ENCODE results near the gene CREB3L4.

Gene CREB3L4

DNA sequence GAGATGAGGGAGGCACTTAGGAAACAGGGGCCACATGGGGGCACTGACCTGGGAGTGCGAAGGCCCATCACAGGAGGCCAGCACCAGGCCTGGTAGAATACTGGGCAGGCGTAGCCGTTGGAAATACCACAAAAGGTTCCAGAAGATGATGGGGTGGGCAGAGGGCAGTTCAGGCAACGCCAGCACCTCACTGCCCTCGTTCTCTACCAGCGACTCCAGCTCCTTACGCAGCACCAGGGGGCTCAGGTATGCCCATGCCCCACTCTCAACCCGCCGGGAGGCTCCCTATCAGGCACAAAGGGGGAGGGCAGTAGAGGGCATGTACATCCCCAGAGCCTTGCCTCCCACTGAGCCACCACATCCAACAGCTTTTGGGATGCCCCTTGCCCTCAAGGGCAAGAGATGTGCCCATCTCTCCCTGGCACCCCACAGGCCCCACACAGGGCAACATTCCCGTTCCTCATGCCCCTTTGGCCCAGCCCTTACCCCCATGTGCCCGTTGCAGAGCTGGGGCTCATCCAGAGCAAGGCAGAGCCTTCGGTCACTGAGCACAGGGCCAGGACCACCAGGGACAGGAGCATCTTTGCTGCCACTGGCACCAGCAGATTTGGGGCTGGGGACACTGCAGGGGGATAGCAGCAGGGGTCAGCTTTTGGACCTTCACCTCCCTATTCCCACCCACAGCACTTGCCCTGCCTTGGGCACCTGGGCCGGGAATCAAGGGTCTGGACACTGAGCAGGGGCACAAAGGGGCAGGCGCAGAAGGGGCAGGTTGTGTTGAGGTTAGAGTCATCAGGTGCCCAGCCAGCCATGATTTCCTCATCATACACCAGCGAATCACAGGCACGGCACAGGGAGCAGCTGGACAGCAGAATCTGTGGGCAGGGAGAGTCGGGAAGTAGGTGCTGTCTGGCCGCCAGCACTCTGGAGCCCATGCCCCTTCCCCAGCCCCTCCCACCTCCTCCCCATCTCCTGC, 35.3 kb upstream of the CREB3L4 start:
- Histone ChIP-seq H3K9me3 (ENCODE audit: control insufficient read depth, insufficient read depth, low read length) (no peaks in the 10 kb centered on the region), H3K4me1 (ENCODE audit: insufficient read depth, low read length) (no peaks in the 10 kb centered on the region), H3K9ac (ENCODE audit: low read depth, low read length) (no peak overlapping the region), H3K36me3 (ENCODE audit: insufficient read depth, low read length) (no peaks in the 10 kb centered on the region; the same call in none of the 2 replicates)

DNA sequence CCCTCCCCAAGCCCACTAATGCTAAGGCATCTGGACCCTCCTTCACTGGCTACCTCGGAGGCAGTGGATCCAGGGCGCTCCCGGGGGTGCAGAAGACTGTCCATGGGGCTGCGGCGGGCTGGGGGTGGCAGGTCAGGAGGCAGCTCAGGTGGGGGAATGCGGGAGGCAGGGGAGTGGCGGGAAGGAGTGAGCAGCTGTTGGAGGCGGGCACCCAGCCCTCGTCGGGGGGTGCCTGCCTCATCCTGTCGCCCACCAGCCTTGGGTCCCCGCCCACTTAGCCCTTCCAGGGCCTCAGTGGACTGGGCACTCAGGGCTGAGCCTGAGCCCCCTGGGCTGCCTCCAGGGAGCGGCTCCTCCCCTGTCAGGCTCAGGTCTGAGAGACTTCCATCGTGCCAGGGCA, 34.3 kb upstream of the CREB3L4 start:
- no peak overlapping the region for H3K9ac ChIP-seq (ENCODE audit: low read depth, low read length)
- H3K4me1 ChIP-seq (ENCODE audit: insufficient read depth, low read length), result no peaks in the 10 kb centered on the region
- no peaks in the 10 kb centered on the region; the same call in none of the 2 replicates for H3K36me3 ChIP-seq (ENCODE audit: insufficient read depth, low read length)

DNA sequence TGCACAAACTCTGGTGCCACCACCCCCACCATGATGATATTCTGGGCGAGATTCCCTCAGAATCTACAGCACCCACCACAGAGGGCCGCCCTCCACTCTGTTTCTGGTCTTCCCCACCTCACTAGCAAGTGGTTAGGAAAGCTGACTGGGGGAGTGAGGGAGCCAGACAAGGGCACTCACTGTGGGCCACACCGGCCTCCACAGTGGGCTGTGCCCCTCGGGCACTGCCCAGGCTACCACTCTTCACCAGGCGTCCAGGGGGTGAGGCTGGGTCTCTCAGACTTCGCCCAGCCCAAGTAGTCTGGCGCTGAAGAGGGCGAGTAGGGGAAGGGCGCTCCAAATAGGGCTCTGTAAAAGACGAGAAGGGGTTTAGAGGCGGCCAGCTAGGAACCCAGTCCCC, 33.7 kb upstream of the CREB3L4 start:
- no peak overlapping the region for H3K9ac ChIP-seq (ENCODE audit: low read depth, low read length)
- H3K9me3 ChIP-seq (ENCODE audit: control insufficient read depth, insufficient read depth, low read length), result no peaks in the 10 kb centered on the region
- no peaks in the 10 kb centered on the region for H3K4me1 ChIP-seq (ENCODE audit: insufficient read depth, low read length)
- H3K36me3 ChIP-seq (ENCODE audit: insufficient read depth, low read length), result no peaks in the 10 kb centered on the region; the same call in none of the 2 replicates

More for the DNA sequence above, 34.3 kb upstream of the CREB3L4 start:
- H3K9me3 ChIP-seq (ENCODE audit: control insufficient read depth, insufficient read depth, low read length), result no peaks in the 10 kb centered on the region

DNA sequence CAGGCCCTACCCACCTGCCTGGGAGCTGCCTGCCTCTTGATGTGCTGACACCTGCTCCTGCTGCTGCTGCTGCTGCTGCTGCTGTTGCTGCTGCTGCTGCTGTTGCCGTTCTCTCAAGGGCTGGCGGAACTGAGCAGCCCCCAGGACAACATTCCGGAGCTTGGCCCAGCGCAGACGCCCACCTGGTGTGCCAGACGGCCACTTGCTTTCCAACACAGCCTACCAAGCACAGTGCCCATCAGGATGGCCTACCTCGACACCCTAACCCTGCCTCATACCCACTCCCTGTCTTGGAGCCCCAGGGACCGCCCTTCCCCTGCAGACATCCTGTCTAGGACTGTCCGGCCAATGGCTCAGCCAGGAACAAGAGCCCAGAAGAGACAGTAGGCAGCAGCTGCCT, 33.0 kb upstream of the CREB3L4 start:
- H3K36me3 ChIP-seq (ENCODE audit: insufficient read depth, low read length), result no peaks in the 10 kb centered on the region; the same call in none of the 2 replicates
- H3K9me3 ChIP-seq (ENCODE audit: control insufficient read depth, insufficient read depth, low read length), result no peaks in the 10 kb centered on the region
- no peak overlapping the region for H3K9ac ChIP-seq (ENCODE audit: low read depth, low read length)
- H3K4me1 ChIP-seq (ENCODE audit: insufficient read depth, low read length), result no peaks in the 10 kb centered on the region

DNA sequence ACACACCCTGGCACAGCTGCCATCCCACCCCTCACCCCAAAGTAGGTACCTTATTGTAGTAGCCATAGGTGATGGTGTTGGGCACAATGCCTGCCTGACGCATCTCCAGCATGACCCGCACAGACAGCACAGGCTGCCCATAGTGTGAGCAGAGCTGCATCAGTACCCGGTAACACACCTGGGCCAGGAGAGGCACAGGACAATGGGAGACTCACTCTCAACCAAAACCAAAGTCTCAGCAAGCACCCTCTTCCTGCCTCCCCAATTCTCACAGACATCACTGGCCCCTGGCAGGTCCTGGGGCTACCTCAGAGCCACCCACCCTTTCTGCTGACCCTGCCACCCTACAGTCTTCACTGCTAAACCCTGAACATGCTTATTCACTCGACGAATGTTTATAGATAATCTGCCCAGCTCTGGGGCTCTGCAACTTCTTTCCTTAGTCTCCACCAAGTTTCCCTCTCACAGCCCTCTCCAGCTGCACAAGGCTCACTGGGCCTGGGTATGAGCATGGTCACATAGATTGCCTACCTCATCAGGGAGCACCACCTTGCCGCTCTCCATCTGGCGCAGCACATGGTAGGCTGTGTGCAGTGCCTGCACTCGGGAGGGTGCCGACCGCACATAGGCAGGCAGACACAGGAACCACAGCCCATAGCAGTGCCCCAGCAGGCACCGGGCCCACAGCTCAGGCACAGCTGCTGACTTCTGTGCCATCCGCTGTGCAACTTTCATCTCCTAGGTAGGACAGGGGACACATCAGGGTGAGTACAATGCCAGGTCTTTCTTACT, 31.5 kb upstream of the CREB3L4 start:
- no peak overlapping the region for H3K9ac ChIP-seq (ENCODE audit: low read depth, low read length)
- no peaks in the 10 kb centered on the region for H3K9me3 ChIP-seq (ENCODE audit: control insufficient read depth, insufficient read depth, low read length)
- H3K36me3 ChIP-seq (ENCODE audit: insufficient read depth, low read length), result peaks cover 8% of the 10 kb centered on the region
- no peaks in the 10 kb centered on the region for H3K4me1 ChIP-seq (ENCODE audit: insufficient read depth, low read length)

DNA sequence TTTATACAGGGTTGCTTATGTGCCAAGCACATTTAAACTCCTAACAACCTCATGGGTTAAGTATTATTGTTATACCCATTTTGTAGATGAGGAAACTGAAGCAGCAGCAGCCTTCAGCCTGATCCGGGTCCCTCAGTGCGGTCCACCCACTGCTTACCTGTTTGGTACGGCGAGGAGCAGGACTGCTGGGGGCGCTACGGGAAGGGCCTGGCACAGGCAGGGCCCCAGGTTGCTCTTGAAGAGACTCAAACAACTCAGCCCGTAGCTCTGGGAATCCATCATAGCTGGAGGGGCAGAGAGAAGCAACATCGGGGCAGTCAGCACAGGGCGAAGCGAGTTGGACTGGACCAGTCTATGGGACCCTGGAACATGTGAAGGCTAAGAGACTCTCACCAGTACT, 30.4 kb upstream of the CREB3L4 start:
- Histone ChIP-seq H3K4me1 (ENCODE audit: insufficient read depth, low read length) (no peaks in the 10 kb centered on the region), H3K9ac (ENCODE audit: low read depth, low read length) (no peak overlapping the region), H3K36me3 (ENCODE audit: insufficient read depth, low read length) (peaks cover 8% of the 10 kb centered on the region), H3K9me3 (ENCODE audit: control insufficient read depth, insufficient read depth, low read length) (no peaks in the 10 kb centered on the region)

DNA sequence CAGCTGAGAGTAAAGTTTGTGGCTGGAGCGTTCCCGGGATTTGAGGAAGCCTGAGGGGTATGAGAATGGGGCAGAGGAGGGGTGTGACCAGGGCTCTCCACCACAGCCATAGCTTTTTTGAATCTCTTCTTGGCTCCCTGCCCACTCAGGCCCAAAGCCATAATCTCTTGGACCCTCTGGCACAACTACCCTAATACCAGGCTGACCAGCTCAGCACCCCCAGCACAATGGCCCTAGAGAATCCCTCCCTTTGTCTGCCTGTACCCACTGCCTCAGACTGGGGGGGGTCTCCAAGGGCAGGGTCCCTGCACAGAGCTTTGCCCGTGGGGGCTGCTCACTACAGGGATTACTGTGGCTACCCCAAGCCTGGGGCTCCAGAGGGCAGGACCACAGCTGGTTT, 28.7 kb upstream of the CREB3L4 start:
- Histone ChIP-seq H3K9me3 (ENCODE audit: control insufficient read depth, insufficient read depth, low read length) (no peaks in the 10 kb centered on the region), H3K36me3 (ENCODE audit: insufficient read depth, low read length) (peaks cover 8% of the 10 kb centered on the region), H3K9ac (ENCODE audit: low read depth, low read length) (no peak overlapping the region), H3K4me1 (ENCODE audit: insufficient read depth, low read length) (no peaks in the 10 kb centered on the region)

DNA sequence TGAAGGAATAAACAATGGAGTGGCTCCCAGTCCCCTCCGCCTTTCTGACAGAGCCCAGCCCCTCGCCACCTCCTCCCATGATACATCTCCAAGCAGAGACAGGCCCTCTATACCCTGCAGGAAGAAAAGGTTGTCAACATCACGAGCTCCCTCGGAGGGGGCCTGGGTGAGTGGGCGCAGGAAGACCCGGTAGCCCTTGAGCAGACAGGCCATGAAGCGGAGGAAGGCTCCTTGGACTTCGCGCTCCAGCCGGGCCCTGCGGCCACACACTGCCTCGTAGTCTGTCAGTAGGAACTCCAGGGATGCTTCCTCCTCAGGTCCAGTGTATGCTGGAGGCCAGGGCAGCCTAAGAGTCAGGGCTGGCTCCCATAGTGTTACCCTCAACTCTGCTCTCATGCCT, 28.2 kb upstream of the CREB3L4 start:
- Histone ChIP-seq H3K36me3 (ENCODE audit: insufficient read depth, low read length) (peaks cover 8% of the 10 kb centered on the region), H3K9ac (ENCODE audit: low read depth, low read length) (no peak overlapping the region), H3K9me3 (ENCODE audit: control insufficient read depth, insufficient read depth, low read length) (no peaks in the 10 kb centered on the region), H3K4me1 (ENCODE audit: insufficient read depth, low read length) (no peaks in the 10 kb centered on the region)

DNA sequence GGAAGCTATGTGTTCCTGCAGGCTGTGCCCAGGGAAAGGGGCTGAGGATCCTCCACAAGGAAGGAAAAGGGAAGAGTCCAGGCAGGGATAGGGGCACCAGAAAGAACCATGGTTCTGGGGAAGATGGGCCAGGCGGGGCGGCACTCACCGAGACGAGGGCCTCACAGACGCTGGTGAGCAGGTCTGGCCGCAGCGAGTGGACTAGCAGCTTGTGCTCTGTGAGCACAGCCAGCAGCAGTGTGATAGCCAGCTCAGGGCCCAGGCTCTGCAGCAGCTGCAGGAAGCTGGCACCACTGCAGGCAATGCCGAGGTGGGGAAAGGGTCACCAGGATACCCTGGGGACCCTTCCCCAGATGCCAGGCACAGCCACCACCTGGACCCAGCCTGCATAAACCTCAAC, 26.9 kb upstream of the CREB3L4 start:
- no peak overlapping the region for H3K9ac ChIP-seq (ENCODE audit: low read depth, low read length)
- no peaks in the 10 kb centered on the region for H3K4me1 ChIP-seq (ENCODE audit: insufficient read depth, low read length)
- no peaks in the 10 kb centered on the region for H3K9me3 ChIP-seq (ENCODE audit: control insufficient read depth, insufficient read depth, low read length)
- peaks cover 8% of the 10 kb centered on the region for H3K36me3 ChIP-seq (ENCODE audit: insufficient read depth, low read length)

DNA sequence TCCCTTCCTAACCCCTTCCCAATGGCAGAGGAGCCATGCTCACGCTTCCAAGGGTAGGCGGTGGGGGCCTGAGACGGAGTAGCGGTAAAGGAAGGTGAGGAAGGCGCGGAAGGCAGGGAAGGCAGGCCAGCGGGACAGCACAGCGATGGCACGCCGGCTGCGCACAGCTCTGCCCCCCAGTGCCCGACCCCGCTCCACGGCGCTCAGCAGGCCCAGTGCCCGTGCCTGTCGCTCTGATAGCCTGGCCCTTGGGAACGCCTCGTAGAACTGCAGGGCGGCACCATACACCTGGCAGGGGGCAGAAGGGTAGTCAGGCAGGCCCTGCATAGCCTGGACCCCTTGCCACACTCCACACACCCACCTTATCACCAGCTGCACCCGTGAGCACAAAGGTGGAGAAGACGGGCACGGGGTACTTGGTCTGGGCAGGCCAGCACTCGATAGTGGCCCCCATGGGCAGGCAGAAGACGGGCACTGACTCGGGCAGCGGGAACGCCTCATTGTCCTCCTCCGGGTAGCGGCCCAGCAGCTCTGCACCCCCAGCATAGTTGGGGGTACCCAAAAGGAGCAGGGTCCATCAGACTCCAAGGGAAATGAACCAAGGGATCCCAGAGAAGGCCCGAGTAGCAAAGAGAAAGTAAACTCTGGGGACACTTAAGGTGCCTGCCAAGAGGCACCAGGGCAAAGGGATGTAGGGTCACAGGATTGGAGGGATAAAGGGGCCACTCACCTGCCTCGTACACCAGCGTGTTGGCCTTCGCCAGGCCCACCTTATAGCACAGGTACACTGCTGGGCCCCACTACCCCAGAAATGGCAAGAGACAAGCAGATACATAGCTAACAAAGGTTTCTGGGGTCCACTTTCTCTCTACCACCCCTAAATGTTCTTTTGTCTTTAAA, 25.6 kb upstream of the CREB3L4 start:
- Histone ChIP-seq H3K36me3 (ENCODE audit: insufficient read depth, low read length) (peaks cover 8% of the 10 kb centered on the region), H3K4me1 (ENCODE audit: insufficient read depth, low read length) (no peaks in the 10 kb centered on the region), H3K9ac (ENCODE audit: low read depth, low read length) (no peak overlapping the region), H3K9me3 (ENCODE audit: control insufficient read depth, insufficient read depth, low read length) (no peaks in the 10 kb centered on the region)

DNA sequence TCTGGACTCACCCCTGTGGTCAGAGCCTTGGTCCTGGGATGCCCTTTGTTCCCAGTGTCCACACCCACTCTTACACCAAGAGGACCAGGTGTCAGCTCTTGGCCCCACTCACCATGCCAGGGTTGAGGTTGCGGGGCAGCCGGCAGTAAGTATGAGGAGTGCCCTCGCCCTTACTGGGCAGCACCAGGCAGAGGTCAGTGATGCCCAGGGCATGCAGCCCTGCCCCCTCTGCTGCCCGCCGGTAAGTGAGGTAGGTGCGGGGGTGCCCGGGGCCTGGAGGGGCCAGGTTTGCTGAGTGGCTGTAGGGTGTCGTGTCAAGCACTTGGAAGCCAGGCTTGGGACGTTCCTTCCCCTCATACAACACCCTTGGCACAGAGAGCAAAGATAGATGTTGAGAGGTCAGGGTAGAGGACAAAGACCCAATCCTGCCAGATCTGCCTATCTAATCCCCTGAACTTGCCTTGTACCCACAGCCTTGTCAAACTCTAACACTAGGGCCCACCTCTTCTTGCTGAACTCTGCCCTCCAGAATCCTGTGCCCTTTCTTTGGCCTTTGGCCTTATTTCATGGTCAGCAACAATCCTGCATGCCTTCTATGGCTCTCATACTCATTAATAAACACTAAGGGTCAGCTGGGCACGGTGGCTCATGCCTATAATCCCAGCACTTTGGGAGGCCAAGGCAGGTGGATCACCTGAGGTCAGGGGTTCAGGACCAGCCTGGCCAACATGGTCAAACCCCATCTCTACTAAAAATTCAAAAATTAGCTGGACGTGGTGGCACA, 24.7 kb upstream of the CREB3L4 start:
- Histone ChIP-seq H3K9me3 (ENCODE audit: control insufficient read depth, insufficient read depth, low read length) (no peaks in the 10 kb centered on the region), H3K4me1 (ENCODE audit: insufficient read depth, low read length) (no peaks in the 10 kb centered on the region), H3K9ac (ENCODE audit: low read depth, low read length) (no peak overlapping the region), H3K36me3 (ENCODE audit: insufficient read depth, low read length) (peaks cover 8% of the 10 kb centered on the region)

DNA sequence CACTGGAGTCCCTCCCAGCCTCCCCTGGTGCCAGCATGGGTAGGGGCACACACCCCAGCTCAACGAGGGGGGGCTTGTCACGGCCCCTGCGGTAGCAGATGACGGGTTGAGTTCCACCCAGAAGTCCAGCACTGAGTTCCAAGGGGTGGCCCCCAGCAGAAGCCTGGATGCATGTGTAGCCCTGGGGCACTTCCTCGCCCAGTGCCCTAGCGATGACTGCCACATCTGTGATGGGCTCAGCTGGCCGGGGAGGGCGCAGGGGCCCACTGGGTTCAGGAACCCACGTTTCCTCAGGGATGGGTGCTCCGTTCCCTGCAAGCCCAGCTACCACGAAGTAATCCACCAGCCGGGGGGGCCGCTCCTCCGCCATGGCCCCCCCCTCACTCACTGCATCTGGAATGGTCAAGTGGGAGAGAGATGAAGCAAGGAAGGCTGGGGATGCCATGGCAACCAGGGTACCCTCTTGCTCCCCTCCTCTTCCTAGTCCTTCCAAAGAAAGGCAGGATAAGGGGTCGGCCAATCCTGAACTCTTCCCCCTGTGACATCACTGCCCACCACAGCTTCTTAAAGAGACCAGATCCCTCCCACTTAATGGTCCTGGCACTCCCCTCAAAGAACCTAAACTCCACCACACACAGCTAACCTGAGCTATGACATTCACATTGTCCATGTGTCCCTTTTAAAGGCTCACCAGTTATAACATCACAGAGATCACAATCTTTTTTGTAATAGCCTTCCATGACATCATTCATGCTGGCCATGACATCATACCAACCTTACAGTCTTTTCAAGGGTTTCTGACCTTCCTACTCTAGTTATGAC, 23.5 kb upstream of the CREB3L4 start:
- no peak overlapping the region for H3K9ac ChIP-seq (ENCODE audit: low read depth, low read length)
- no peaks in the 10 kb centered on the region for H3K4me1 ChIP-seq (ENCODE audit: insufficient read depth, low read length)
- H3K9me3 ChIP-seq (ENCODE audit: control insufficient read depth, insufficient read depth, low read length), result no peaks in the 10 kb centered on the region
- H3K36me3 ChIP-seq (ENCODE audit: insufficient read depth, low read length), result peaks cover 10% of the 10 kb centered on the region

DNA sequence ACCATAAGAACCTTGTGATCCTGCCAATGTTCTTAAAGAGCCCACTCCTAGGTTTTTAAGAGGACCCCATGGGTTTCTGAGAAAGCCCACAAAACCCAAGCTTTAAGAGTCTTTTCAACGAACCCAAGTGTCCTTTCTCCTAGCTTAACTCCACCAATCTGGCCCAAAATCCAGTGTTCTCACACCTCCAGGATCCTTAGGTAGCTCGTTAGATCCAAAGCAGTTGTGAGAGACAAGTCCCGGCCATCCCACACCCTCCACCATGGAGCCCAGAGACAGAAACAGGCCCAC, 22.9 kb upstream of the CREB3L4 start:
- no peaks in the 10 kb centered on the region for H3K4me1 ChIP-seq (ENCODE audit: insufficient read depth, low read length)

More for the DNA sequence above, 22.9 kb upstream of the CREB3L4 start:
- no peaks in the 10 kb centered on the region for H3K9me3 ChIP-seq (ENCODE audit: control insufficient read depth, insufficient read depth, low read length)
- H3K36me3 ChIP-seq (ENCODE audit: insufficient read depth, low read length), result peaks cover 10% of the 10 kb centered on the region
- H3K9ac ChIP-seq (ENCODE audit: low read depth, low read length), result peak overlapping the region; percentile 56; the same call in 1 of the 2 replicates

All from ES-I3 (cell line).